H1 (cell line): Measurements from ENCODE around the gene PLEKHN1. TPM values are rescaled to one million over a fixed set of nuclear protein-coding genes. Genes with fewer than 3 reads are reported as not detected.

Experiments used
- CEBPB ChIP-seq: IDR thresholded peaks from 2 replicates; pipeline ENCODE4 v1.6.1; 2012; ENCODE audit warnings: low read depth, low read length
- CHD7 ChIP-seq: fragments of 300-600 bp; sonication (generic); IDR thresholded peaks from 2 replicates; pipeline ENCODE4 v1.7.1; 2012; ENCODE audit warnings: low read length, moderate library complexity, mild to moderate bottlenecking, inconsistent platforms; ENCODE audit not compliant: insufficient replicate concordance
- MAX ChIP-seq: IDR thresholded peaks from 2 replicates; pipeline ENCODE4 v1.6.1; 2012; ENCODE audit warnings: inconsistent platforms
- POLR2A ChIP-seq, 2 experiments: IDR thresholded peaks; 1 replicate in 1 of 2; 2 replicates in 1 of 2; pipeline ENCODE4 v1.6.1; 2011; ENCODE audit warnings: low read depth in 2 of 2, low read length in 2 of 2, mild to moderate bottlenecking in 2 of 2; ENCODE audit errors: control extremely low read depth in 1 of 2
- RAD21 ChIP-seq, 2 experiments: IDR thresholded peaks in 1 of 2; conservative IDR thresholded peaks in 1 of 2; 2 replicates each; pipeline ENCODE4 v1.6.1; 2011; ENCODE audit warnings: low read depth in 2 of 2, low read length in 2 of 2, improper control_type of control experiment in 1 of 2, inconsistent platforms in 1 of 2, mild to moderate bottlenecking in 1 of 2, moderate library complexity in 1 of 2
- RNF2 ChIP-seq: fragments of 200-900, 300-1000 bp; sonication (generic); IDR thresholded peaks from 2 replicates; pipeline ENCODE4 v1.7.1; 2016; ENCODE audit warnings: borderline replicate concordance, low read depth, mild to moderate bottlenecking, antibody characterized with exemption, low read length; ENCODE audit not compliant: poor library complexity, severe bottlenecking; ENCODE audit errors: missing control alignments
- USF2 ChIP-seq: IDR thresholded peaks from 2 replicates; pipeline ENCODE4 v1.6.1; 2011; ENCODE audit warnings: low read length, improper control_type of control experiment
- polyA plus RNA-seq, 7 experiments: library from polyadenylated mRNA; depleted of rRNA in 3 of 7; stranded (reverse) in 5 of 7; unstranded in 2 of 7; fragments of >200 nt in 5 of 7; fragments of 200-250 nt in 2 of 7; gene quantifications; 1 replicate in 5 of 7; 2 replicates in 1 of 7; 4 replicates in 1 of 7; pipeline versions ENCODE4 v1.2.1 to v1.2.3, GENCODE V29; 2011 to 2013; ENCODE audit warnings: missing spikeins in 2 of 7, mixed read lengths in 2 of 7
- total RNA-seq: library from RNA; stranded (reverse); fragmentation: NEBNext Ultra II Directional; extraction: Animal tissue kit (Norgen Biotek cat#: 25700); gene quantifications from 2 replicates; pipeline ENCODE4 v1.2.1, GENCODE V29; 2021

PLEKHN1 gene
- total and polyA plus RNA-seq, 2 of the 8 experiments (the other 6 are each of a cell fraction or from before 2014, with no cell fraction given): 0.39 to 1.5 TPM

- TF ChIP-seq CHD7 (no peak), USF2 (no peak), POLR2A (IDR thresholded peaks at IDR 0.05; ENCODE audit: control extremely low read depth in 1 of 2, low read depth in 2 of 2, low read length in 2 of 2) (no peak), RAD21 (IDR thresholded peaks at IDR 0.05 in 1 of 2, conservative IDR thresholded peaks at IDR 0.05 in 1 of 2; ENCODE audit: low read depth in 2 of 2, low read length in 2 of 2) (no peak), RNF2 (no peak), CEBPB (no peak), MAX (no peak)
- TF ChIP-seq, all 59 proteins: peak for 0
Observed at GRCh38 chr1:967466-968343, 1.4 kb downstream of the PLEKHN1 start (continued).
